OCI-LY7 (cell line): ENCODE results near the gene DNAH5.

Source experiments
- EZH2phosphoT487 ChIP-seq: fragments of 200-600 bp; sonication (generic); IDR thresholded peaks from 2 replicates; pipeline ENCODE4 v1.6.1; 2018; ENCODE audit warnings: low read depth, borderline replicate concordance, mild to moderate bottlenecking, mixed run types, antibody characterized with exemption, low read length, moderate library complexity, mixed read lengths
- TF ChIP-seq, protein P1 (sequence below): fragments of 200-600 bp; sonication (generic); conservative IDR thresholded peaks from 2 replicates; pipeline ENCODE4 v1.5.1; 2014; ENCODE audit warnings: mild to moderate bottlenecking, antibody characterized with exemption, low read length, moderate library complexity, mixed read lengths

GRCh38 chr5:13746026-13746425 lies 198.5 kb downstream of the DNAH5 start:
- TF ChIP-seq, protein P1, sequence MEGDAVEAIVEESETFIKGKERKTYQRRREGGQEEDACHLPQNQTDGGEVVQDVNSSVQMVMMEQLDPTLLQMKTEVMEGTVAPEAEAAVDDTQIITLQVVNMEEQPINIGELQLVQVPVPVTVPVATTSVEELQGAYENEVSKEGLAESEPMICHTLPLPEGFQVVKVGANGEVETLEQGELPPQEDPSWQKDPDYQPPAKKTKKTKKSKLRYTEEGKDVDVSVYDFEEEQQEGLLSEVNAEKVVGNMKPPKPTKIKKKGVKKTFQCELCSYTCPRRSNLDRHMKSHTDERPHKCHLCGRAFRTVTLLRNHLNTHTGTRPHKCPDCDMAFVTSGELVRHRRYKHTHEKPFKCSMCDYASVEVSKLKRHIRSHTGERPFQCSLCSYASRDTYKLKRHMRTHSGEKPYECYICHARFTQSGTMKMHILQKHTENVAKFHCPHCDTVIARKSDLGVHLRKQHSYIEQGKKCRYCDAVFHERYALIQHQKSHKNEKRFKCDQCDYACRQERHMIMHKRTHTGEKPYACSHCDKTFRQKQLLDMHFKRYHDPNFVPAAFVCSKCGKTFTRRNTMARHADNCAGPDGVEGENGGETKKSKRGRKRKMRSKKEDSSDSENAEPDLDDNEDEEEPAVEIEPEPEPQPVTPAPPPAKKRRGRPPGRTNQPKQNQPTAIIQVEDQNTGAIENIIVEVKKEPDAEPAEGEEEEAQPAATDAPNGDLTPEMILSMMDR: no peak
- TF ChIP-seq EZH2phosphoT487: no peak
